Measurements from ENCODE around the gene ZNF831. TPM values are rescaled to one million over a fixed set of nuclear protein-coding genes. Genes with fewer than 3 reads are reported as not detected.

ZNF831 gene
- total RNA-seq, 1 experiment from 2014 or later = 0.15 TPM

GRCh38 chr20:59210186-59210585 is 46.6 kb downstream of the ZNF831 start:
- DNase-seq (ENCODE audit: low read depth, low spot score) (no peak), ATAC-seq (no peak)
- H3K79me2 ChIP-seq (ENCODE audit: insufficient read depth, low read length) = no peaks in the 10 kb centered on the region
- ChIA-PET POLR2A (no interaction called here), CTCF (no interaction called here), RAD21 (ENCODE audit: low non-redundant PET in 1 of 2, low total read pairs in 2 of 2, uncharacterized antibody in 2 of 2, unreplicated experiment in 2 of 2) (no interaction called here)
- H3K27me3 ChIP-seq (ENCODE audit: insufficient read depth, low read length) = peaks cover 23% of the 10 kb centered on the region
- intact Hi-C loops (cut with micrococcal nuclease) = no loop called here
- no TSS peak for BruUV-seq (replicated peaks)
- no peaks in the 10 kb centered on the region for H3K36me3 ChIP-seq (ENCODE audit: control insufficient read depth in 1 of 2, insufficient read depth in 2 of 2, low read length in 2 of 2)
- H3K4me3 ChIP-seq (replicated peaks in 1 of 2; ENCODE audit: low read depth in 1 of 2, low read length in 2 of 2) = no peak overlapping the region
- no peak overlapping the region for H3K4me2 ChIP-seq (ENCODE audit: low read length)
- H3K4me1 ChIP-seq (ENCODE audit: control insufficient read depth in 1 of 2, insufficient read depth in 2 of 2, low read length in 2 of 2) = no peaks in the 10 kb centered on the region
- H3K9me3 ChIP-seq (ENCODE audit: control insufficient read depth in 1 of 2, insufficient read depth in 1 of 2, low read depth in 1 of 2, low read length in 2 of 2) = no peaks in the 10 kb centered on the region
- no peak for TF ChIP-seq YY1 (IDR thresholded peaks at IDR 0.05; ENCODE audit: extremely low read depth, insufficient replicate concordance, low read depth, low read length)
- TF ChIP-seq ATF3 (IDR thresholded peaks at IDR 0.05) = no peak
- TF ChIP-seq JUND (IDR thresholded peaks at IDR 0.05) = no peak
- H4K20me1 ChIP-seq (ENCODE audit: insufficient read depth) = no peaks in the 10 kb centered on the region
- no peak overlapping the region for H3K9ac ChIP-seq (ENCODE audit: low read length)
- no peak overlapping the region for H2AFZ ChIP-seq (ENCODE audit: low read depth, low read length, poor library complexity, severe bottlenecking)
- no peaks in the 10 kb centered on the region for H3K9me2 ChIP-seq (ENCODE audit: insufficient read depth)
- no peak overlapping the region for H3K27ac ChIP-seq (ENCODE audit: low read depth, low read length)

- Histone ChIP-seq H3K79me2 (ENCODE audit: insufficient read depth, low read length) (no peaks in the 10 kb centered on the region), H3K9ac (ENCODE audit: low read length) (no peak overlapping the region), H3K4me1 (ENCODE audit: control insufficient read depth in 1 of 2, insufficient read depth in 2 of 2, low read length in 2 of 2) (no peaks in the 10 kb centered on the region), H3K4me3 (replicated peaks in 1 of 2; ENCODE audit: low read depth in 1 of 2, low read length in 2 of 2) (no peak overlapping the region), H2AFZ (ENCODE audit: low read depth, low read length, poor library complexity, severe bottlenecking) (no peak overlapping the region), H3K4me2 (ENCODE audit: low read length) (no peak overlapping the region), H4K20me1 (ENCODE audit: insufficient read depth) (no peaks in the 10 kb centered on the region), H3K27me3 (ENCODE audit: insufficient read depth, low read length) (peaks cover 23% of the 10 kb centered on the region), H3K9me2 (ENCODE audit: insufficient read depth) (no peaks in the 10 kb centered on the region), H3K27ac (ENCODE audit: low read depth, low read length) (no peak overlapping the region), H3K36me3 (ENCODE audit: control insufficient read depth in 1 of 2, insufficient read depth in 2 of 2, low read length in 2 of 2) (no peaks in the 10 kb centered on the region), H3K9me3 (ENCODE audit: control insufficient read depth in 1 of 2, insufficient read depth in 1 of 2, low read depth in 1 of 2, low read length in 2 of 2) (no peaks in the 10 kb centered on the region)
- TF ChIP-seq POLR2A (IDR thresholded peaks at IDR 0.05; ENCODE audit: borderline replicate concordance, extremely low read depth, insufficient read depth, insufficient read length) (no peak), SRF (IDR thresholded peaks at IDR 0.05; ENCODE audit: low read depth) (no peak), JUND (IDR thresholded peaks at IDR 0.05) (no peak), ELF1 (IDR thresholded peaks at IDR 0.05; ENCODE audit: borderline replicate concordance, low read depth) (no peak), RAD21 (IDR thresholded peaks at IDR 0.05; ENCODE audit: low read depth) (no peak), CBX3 (IDR thresholded peaks at IDR 0.05; ENCODE audit: low read depth) (no peak)
- no peak for DNase-seq (ENCODE audit: low read depth, low spot score)
- BruUV-seq (replicated peaks) = no TSS peak
- intact Hi-C loops (cut with micrococcal nuclease) = no loop called here
- ChIA-PET RAD21 (ENCODE audit: low non-redundant PET in 1 of 2, low total read pairs in 2 of 2, uncharacterized antibody in 2 of 2, unreplicated experiment in 2 of 2) (no interaction called here), POLR2A (no interaction called here), CTCF (no interaction called here)
- no peak for ATAC-seq
Measured at GRCh38 chr20:59211208-59211765, 47.7 kb downstream of the ZNF831 start.
